NCI-H1417 (cell line): ENCODE results near the gene BMERB1.
"Not testable (repeated sequence)": the region's sequence is repeated elsewhere in the genome, so short reads cannot be mapped to it uniquely, and the experiment has no call there.

ENCODE experiments used
- DNase-seq, 3 experiments: peaks; one replicate each; lab custom pipeline; 2025; lab: John Stamatoyannopoulos, UW

BMERB1 gene

GRCh38 chr16:15564604-15565339 lies 130.4 kb downstream of the BMERB1 start:
- no peak for DNase-seq

DNA sequence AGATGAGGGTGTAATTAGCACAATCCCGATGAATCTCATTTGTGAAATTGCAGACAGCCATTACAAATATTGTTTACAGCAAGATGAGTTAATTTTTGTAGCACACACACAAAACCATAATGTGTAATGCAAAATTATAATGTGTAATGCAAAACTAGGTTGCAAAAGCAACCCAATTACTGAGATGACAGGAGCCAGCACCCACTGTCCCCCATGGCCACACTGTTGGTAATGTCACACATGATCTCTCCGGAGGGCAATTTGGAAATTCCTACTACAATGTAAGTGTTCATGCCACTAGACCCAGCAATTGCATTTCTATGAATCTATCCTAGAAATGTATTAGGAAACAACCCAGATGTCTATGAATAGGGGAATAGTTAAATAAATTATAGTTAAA lies 131.7 kb downstream of the BMERB1 start:
- no peak for DNase-seq

- no peak for DNase-seq
Measured at GRCh38 chr16:15567823-15568222, 133.4 kb downstream of the BMERB1 start.

DNA sequence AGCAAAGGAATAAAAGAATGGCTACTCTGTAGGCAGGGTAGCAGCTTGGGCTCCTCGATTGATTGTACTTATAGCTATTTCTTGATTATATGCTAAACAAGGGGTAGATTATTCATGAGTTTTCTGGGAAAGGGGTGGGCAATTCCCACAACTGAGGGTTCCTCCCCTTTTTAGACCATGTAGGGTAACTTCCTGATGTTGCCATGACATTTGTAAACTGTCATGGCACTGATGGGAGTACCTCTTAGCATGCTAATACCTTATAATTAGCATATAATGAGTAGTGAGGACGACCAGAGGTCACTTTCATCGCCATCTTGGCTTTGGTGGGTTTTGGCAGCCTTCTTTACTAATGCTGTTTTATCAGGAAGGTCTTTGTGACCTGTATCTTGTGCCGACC lies 136.3 kb downstream of the BMERB1 start:
- not testable (repeated sequence) for DNase-seq

DNA sequence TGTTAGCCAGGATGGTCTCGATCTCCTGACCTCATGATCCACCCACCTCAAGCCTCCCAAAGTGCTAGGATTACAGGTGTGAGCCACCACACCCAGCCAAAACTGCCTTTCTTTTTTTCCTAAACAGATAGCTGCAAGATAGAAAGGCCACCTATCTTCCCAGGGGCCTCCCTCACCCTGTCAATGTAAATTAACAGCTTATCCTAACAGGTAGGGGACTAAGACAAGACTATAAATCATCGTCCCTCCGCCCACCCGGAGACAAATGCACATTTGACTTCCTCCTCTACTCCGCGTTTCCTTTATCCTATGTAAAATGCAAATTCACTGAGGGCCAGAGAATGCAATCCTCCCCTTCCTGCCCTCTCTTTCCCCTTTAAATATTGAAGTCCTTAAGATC lies 137.2 kb downstream of the BMERB1 start:
- DNase-seq = no peak

- DNase-seq = no peak
Measured at GRCh38 chr16:15572329-15573001, 138.1 kb downstream of the BMERB1 start.

GRCh38 chr16:15573274-15573895 lies 139.0 kb downstream of the BMERB1 start:
- no peak for DNase-seq

- DNase-seq = not testable (repeated sequence)
Measured at GRCh38 chr16:15573896-15574613, 139.7 kb downstream of the BMERB1 start.

GRCh38 chr16:15574614-15574948 lies 140.2 kb downstream of the BMERB1 start:
- no peak for DNase-seq

GRCh38 chr16:15575293-15576049 lies 141.1 kb downstream of the BMERB1 start:
- DNase-seq = no peak

GRCh38 chr16:15576960-15577958 lies 142.9 kb downstream of the BMERB1 start:
- DNase-seq = no peak

- no peak for DNase-seq
Measured at GRCh38 chr16:15578824-15579223, 144.4 kb downstream of the BMERB1 start.

GRCh38 chr16:15581127-15581815 lies 146.9 kb downstream of the BMERB1 start:
- DNase-seq = no peak

DNA sequence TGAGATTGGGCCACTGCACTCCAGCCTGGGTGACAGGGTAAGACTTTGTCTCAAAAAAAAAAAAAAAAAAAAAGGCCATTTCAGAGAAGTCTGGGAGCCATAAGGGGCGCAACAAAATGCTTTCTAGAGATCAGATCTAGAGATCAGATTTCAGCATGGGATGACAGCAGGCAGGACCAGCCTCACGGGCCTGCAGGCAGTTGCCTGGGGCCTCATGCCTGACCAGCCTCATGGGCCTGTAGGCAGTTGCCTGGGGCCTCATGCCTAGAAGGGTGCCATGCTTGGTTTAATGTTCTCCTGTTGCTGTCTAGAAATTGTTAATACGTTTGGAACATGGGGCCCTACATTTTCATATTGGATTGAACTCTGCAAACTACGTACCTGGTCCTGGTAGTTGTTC lies 149.1 kb downstream of the BMERB1 start:
- no peak for DNase-seq

- no peak for DNase-seq
Measured at GRCh38 chr16:15585956-15586355, 151.6 kb downstream of the BMERB1 start.

DNA sequence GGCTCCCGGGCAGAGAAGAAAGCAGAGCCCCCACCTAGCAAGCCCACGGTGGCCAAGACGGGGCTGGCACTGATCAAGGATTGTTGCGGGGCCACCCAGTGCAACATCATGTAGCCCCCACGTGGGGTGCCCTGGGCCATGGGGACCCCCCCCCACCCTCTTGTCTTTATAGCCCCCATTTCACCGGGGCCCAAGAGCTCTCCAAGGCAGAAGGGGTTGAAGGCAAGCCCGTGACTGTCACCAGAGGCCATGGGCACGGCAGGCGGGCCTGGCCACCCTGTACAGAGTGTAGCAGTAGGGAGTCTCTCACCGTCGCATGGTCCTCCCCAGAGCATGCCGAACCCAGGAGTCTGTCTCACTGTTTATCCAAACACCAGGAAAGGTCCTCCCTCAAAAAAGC lies 152.3 kb downstream of the BMERB1 start:
- no peak for DNase-seq

GRCh38 chr16:15587152-15587825 lies 152.9 kb downstream of the BMERB1 start:
- DNase-seq = no peak

DNA sequence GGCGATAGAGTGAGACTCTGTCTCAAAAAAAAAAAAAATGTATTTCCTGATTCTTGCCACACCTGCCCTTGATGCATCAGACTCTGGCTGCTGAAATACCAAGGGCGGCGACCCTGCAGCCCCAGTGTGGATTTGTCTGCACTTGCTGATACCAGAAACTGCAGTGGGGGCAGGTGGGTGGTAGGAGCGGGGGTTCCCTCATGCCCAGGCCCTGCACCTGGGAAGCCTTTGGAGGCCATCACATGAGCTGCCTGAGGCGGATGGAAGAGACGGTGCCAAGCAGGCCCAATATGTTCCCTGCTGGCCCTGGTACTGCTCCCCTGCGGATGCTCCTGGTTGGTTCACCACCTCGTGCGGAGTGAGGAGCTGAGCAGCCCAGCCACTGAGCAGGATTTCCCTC lies 157.9 kb downstream of the BMERB1 start:
- DNase-seq = no peak

GRCh38 chr16:15593235-15593634 lies 158.8 kb downstream of the BMERB1 start:
- DNase-seq = no peak
